K562 (cell line): ENCODE results near the gene CREM. TPM values are rescaled to one million over a fixed set of nuclear protein-coding genes. Genes with fewer than 3 reads are reported as not detected.

ENCODE experiments used
- ATF1 ChIP-seq, 2 experiments: fragments of 450-650 bp in 1 of 2; IDR thresholded peaks; 2 replicates each; pipeline ENCODE4 v1.6.1; 2016; ENCODE audit warnings: missing compliant biosample characterization in 1 of 2, missing genetic modification characterization in 1 of 2
- FOXJ3 ChIP-seq: sonication (generic); formaldehyde crosslinking; IDR thresholded peaks from 2 replicates; pipeline ENCODE4 v1.4.0; 2020; ENCODE audit warnings: mild to moderate bottlenecking, missing genetic modification reagents
- GATAD2B ChIP-seq: fragments of 450-650 bp; IDR thresholded peaks from 2 replicates; pipeline ENCODE4 v1.6.1; 2017; ENCODE audit warnings: mild to moderate bottlenecking, borderline replicate concordance
- HDAC2 ChIP-seq: fragments of 450-650 bp; IDR thresholded peaks from 2 replicates; pipeline ENCODE4 v1.6.1; 2016; ENCODE audit warnings: mild to moderate bottlenecking
- HNRNPLL ChIP-seq: fragments of 200-400 bp; formaldehyde crosslinking; IDR thresholded peaks from 2 replicates; pipeline ENCODE4 v1.6.1; 2017; ENCODE audit warnings: low read length, low read depth, mild to moderate bottlenecking; ENCODE audit not compliant: poor library complexity, severe bottlenecking
- MAFG ChIP-seq: fragments of 450-650 bp; conservative IDR thresholded peaks from 2 replicates; pipeline ENCODE4 v1.6.1; 2016; ENCODE audit warnings: missing genetic modification characterization, missing compliant biosample characterization
- RBM17 ChIP-seq: fragments of 200-400 bp; formaldehyde crosslinking; IDR thresholded peaks from 2 replicates; pipeline ENCODE4 v1.6.1; 2017; ENCODE audit warnings: low read depth, mild to moderate bottlenecking, low read length, borderline replicate concordance
- SIN3A ChIP-seq, 2 experiments: fragments of 150-350 bp in 1 of 2; IDR thresholded peaks; 2 replicates each; pipeline ENCODE4 v1.6.1; 2011 to 2016; ENCODE audit warnings: borderline replicate concordance in 2 of 2, low read depth in 2 of 2, low read length in 2 of 2, mild to moderate bottlenecking in 2 of 2, moderate library complexity in 2 of 2; ENCODE audit not compliant: control insufficient read depth in 1 of 2
- SMAD3 ChIP-seq: fragments of 450-650 bp; formaldehyde crosslinking; conservative IDR thresholded peaks from 2 replicates; pipeline ENCODE4 v1.4.0; 2020; ENCODE audit warnings: mild to moderate bottlenecking
- SMARCE1 ChIP-seq: fragments of 450-650 bp; IDR thresholded peaks from 2 replicates; pipeline ENCODE4 v1.7.1; 2016; ENCODE audit warnings: mild to moderate bottlenecking
- TAF9B ChIP-seq: fragments of 450-650 bp; IDR thresholded peaks from 2 replicates; pipeline ENCODE4 v1.6.1; 2018; ENCODE audit warnings: mild to moderate bottlenecking; ENCODE audit not compliant: partially characterized antibody
- TEAD1 ChIP-seq, 2 experiments: fragments of 450-650 bp in 1 of 2; sonication (generic) in 1 of 2; formaldehyde crosslinking; IDR thresholded peaks; 2 replicates each; pipeline versions ENCODE4 v1.4.0 to v1.8.0; 2020 to 2022; ENCODE audit warnings: mild to moderate bottlenecking in 2 of 2, missing genetic modification reagents in 1 of 2
- ZBTB7A ChIP-seq: IDR thresholded peaks from 2 replicates; pipeline ENCODE4 v1.6.1; 2011; ENCODE audit warnings: low read depth, mild to moderate bottlenecking, low read length, moderate library complexity, borderline replicate concordance; ENCODE audit not compliant: control insufficient read depth
- ZFX ChIP-seq: sonication (generic); formaldehyde crosslinking; IDR thresholded peaks from 2 replicates; pipeline ENCODE4 v1.8.0; 2022; ENCODE audit warnings: mild to moderate bottlenecking, missing genetic modification reagents, moderate library complexity
- ZNF408 ChIP-seq: fragments of 250-450 bp; sonication (Bioruptor Pico); IDR thresholded peaks from 2 replicates; pipeline ENCODE4 v1.4.0; 2020; ENCODE audit warnings: low read depth, mild to moderate bottlenecking, moderate library complexity
- polyA plus RNA-seq, 8 experiments: library from polyadenylated mRNA; depleted of rRNA in 4 of 8; stranded (reverse) in 5 of 8; unstranded in 3 of 8; fragments of >200 nt; fragmentation: Nextera tagmentation in 2 of 8; fragmentation: Illumina TruSeq in 1 of 8; extraction: Ambion mirVana in 2 of 8; extraction: Trizol in 1 of 8; gene quantifications; 2 replicates each; pipeline versions ENCODE4 v1.2.1 to v1.2.3, GENCODE V29; 2011 to 2014; ENCODE audit warnings: inconsistent platforms in 1 of 8, missing spikeins in 1 of 8
- total RNA-seq, 7 experiments: library from RNA; depleted of rRNA in 6 of 7; stranded (reverse); fragments of >200 nt in 6 of 7; fragmentation: Illumina TruSeq in 2 of 7; extraction: Trizol in 2 of 7; gene quantifications; 2 replicates each; pipeline versions ENCODE4 v1.2.1 to v1.2.3, GENCODE V29; 2011 to 2021; ENCODE audit warnings: low replicate concordance in 1 of 7
- TF ChIP-seq, protein P1 (sequence below): fragments of 250-450 bp; sonication (Bioruptor Pico); IDR thresholded peaks from 2 replicates; pipeline ENCODE4 v1.5.0; 2021
- TF ChIP-seq, protein P2 (sequence below): sonication (generic); formaldehyde crosslinking; IDR thresholded peaks from 2 replicates; pipeline ENCODE4 v1.8.0; 2022; ENCODE audit warnings: mild to moderate bottlenecking, missing genetic modification reagents
- TF ChIP-seq, protein P3 (sequence below): fragments of 450-650 bp; formaldehyde crosslinking; IDR thresholded peaks from 2 replicates; pipeline ENCODE4 v1.4.0; 2020; ENCODE audit warnings: mild to moderate bottlenecking, moderate library complexity
- TF ChIP-seq, protein P4 (sequence below), 2 experiments: IDR thresholded peaks; 2 replicates each; pipeline ENCODE4 v1.6.1; 2012; ENCODE audit warnings: improper control_type of control experiment in 2 of 2, low read depth in 2 of 2, low read length in 2 of 2, borderline replicate concordance in 1 of 2
- TF ChIP-seq, protein P5 (sequence below), 2 experiments: fragments of 450-650 bp in 1 of 2; sonication (generic) in 1 of 2; formaldehyde crosslinking in 1 of 2; IDR thresholded peaks in 1 of 2; conservative IDR thresholded peaks in 1 of 2; 2 replicates each; pipeline versions ENCODE4 v1.6.1 to v1.8.1; 2016 to 2023; ENCODE audit warnings: mild to moderate bottlenecking in 2 of 2, moderate library complexity in 2 of 2, inconsistent platforms in 1 of 2, missing genetic modification reagents in 1 of 2

Gene CREM
- total and polyA plus RNA-seq, 9 of the 15 experiments (the other 6 are each of a cell fraction or from before 2014, with no cell fraction given): 39.1 to 70.2 (median 48.3) TPM

DNA sequence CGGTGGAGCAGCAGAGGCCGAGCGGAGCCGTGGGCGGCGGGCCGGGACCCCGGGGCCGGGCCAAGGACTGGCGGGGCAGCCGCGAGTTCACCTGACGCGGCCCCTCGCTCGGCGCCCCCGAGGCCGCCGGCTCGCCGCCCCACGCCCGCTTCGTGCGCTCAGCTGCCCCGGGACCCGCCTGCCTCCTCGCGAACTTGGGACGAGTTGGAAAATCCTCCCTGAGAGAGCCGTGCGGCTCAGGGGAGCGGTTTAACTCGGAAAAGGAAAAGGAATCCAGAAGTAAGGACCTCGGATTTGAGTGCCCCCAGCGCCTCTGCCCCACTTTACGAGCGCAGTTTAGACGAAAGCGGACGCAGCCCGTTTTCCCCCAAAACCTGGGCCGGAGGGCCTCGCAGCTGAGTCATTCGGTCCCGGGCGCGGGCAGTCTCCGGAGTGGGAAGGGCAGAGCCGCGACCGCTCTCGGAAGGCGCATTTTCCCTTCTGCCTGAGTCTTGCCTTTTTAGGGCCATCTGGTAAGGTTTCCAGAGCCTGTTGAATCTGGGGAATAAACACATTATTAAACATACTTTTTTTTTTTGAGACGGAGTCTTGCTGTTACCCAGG, 744 bp downstream of the CREM start (continued):
- TF ChIP-seq, protein P1, sequence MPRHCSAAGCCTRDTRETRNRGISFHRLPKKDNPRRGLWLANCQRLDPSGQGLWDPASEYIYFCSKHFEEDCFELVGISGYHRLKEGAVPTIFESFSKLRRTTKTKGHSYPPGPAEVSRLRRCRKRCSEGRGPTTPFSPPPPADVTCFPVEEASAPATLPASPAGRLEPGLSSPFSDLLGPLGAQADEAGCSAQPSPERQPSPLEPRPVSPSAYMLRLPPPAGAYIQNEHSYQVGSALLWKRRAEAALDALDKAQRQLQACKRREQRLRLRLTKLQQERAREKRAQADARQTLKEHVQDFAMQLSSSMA (CRISPR knock-in tag): peak; percentile 83; the same call in 1 of the 2 replicates
- 0 out of 4 replicates have a peak, but pooled peaks of 1 of the 2 experiments have one; percentile 56 for TF ChIP-seq TEAD1 (CRISPR knock-in tag; IDR thresholded peaks at IDR 0.05)
- TF ChIP-seq, protein P2, sequence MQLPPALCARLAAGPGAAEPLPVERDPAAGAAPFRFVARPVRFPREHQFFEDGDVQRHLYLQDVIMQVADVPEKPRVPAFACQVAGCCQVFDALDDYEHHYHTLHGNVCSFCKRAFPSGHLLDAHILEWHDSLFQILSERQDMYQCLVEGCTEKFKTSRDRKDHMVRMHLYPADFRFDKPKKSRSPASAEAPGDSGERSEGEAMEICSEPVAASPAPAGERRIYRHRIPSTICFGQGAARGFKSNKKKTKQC (CRISPR knock-in tag): 0 out of 2 replicates have a peak, but pooled peaks have one; percentile 13
- TF ChIP-seq MAFG (tag): peak; percentile 48
- 0 out of 2 replicates have a peak, but pooled peaks have one; percentile 48 for TF ChIP-seq SMARCE1
- 0 out of 2 replicates have a peak, but pooled peaks have one; percentile 16 for TF ChIP-seq HDAC2
- TF ChIP-seq ATF1 (CRISPR knock-in tag; IDR thresholded peaks at IDR 0.05): no peak
- TF ChIP-seq ATF1 (tag; IDR thresholded peaks at IDR 0.05): peak; percentile 89; the same call in 1 of the 2 replicates
- TF ChIP-seq HNRNPLL: peak; percentile 5
- TF ChIP-seq TAF9B: peak; percentile 19
- TF ChIP-seq ZNF408: no peak
- no peak for TF ChIP-seq FOXJ3 (CRISPR knock-in tag)
- TF ChIP-seq RBM17: no peak
- no peak for TF ChIP-seq SMAD3 (CRISPR knock-in tag)
- peak; percentile 49; the same call in 1 of the 2 replicates for TF ChIP-seq GATAD2B
- peak; percentile 35; the same call in 1 of the 2 replicates for TF ChIP-seq ZBTB7A
- TF ChIP-seq, protein P3, sequence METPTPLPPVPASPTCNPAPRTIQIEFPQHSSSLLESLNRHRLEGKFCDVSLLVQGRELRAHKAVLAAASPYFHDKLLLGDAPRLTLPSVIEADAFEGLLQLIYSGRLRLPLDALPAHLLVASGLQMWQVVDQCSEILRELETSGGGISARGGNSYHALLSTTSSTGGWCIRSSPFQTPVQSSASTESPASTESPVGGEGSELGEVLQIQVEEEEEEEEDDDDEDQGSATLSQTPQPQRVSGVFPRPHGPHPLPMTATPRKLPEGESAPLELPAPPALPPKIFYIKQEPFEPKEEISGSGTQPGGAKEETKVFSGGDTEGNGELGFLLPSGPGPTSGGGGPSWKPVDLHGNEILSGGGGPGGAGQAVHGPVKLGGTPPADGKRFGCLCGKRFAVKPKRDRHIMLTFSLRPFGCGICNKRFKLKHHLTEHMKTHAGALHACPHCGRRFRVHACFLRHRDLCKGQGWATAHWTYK (CRISPR knock-in tag): 0 out of 2 replicates have a peak, but pooled peaks have one; percentile 27
- peak; percentile 63 for TF ChIP-seq ZFX (CRISPR knock-in tag)
- TF ChIP-seq SIN3A (IDR thresholded peaks at IDR 0.05; ENCODE audit: borderline replicate concordance in 2 of 2, control insufficient read depth in 1 of 2, low read depth in 2 of 2, low read length in 2 of 2): peak in 1 of 2 experiments; percentile 75; a peak in 1 of 4 replicates
- TF ChIP-seq, protein P4, sequence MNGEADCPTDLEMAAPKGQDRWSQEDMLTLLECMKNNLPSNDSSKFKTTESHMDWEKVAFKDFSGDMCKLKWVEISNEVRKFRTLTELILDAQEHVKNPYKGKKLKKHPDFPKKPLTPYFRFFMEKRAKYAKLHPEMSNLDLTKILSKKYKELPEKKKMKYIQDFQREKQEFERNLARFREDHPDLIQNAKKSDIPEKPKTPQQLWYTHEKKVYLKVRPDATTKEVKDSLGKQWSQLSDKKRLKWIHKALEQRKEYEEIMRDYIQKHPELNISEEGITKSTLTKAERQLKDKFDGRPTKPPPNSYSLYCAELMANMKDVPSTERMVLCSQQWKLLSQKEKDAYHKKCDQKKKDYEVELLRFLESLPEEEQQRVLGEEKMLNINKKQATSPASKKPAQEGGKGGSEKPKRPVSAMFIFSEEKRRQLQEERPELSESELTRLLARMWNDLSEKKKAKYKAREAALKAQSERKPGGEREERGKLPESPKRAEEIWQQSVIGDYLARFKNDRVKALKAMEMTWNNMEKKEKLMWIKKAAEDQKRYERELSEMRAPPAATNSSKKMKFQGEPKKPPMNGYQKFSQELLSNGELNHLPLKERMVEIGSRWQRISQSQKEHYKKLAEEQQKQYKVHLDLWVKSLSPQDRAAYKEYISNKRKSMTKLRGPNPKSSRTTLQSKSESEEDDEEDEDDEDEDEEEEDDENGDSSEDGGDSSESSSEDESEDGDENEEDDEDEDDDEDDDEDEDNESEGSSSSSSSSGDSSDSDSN (IDR thresholded peaks at IDR 0.05; ENCODE audit: borderline replicate concordance in 1 of 2, low read depth in 2 of 2, low read length in 2 of 2): peak; percentile 11 to 73
- TF ChIP-seq, protein P5, sequence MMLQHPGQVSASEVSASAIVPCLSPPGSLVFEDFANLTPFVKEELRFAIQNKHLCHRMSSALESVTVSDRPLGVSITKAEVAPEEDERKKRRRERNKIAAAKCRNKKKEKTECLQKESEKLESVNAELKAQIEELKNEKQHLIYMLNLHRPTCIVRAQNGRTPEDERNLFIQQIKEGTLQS (IDR thresholded peaks at IDR 0.05): peak; percentile 57
- TF ChIP-seq, protein P5 (CRISPR knock-in tag; conservative IDR thresholded peaks at IDR 0.05): peak; percentile 66
